Stimulated activated CD8-positive, alpha-beta memory T cell treated with anti-CD3 and anti-CD28 coated beads, Interleukin-12 subunit alpha, Interleukin-12 subunit beta, amount 100 ng/mL, for 24 hours (primary cell): ENCODE results near the gene CDH13.
"Not testable (repeated sequence)": the region's sequence is repeated elsewhere in the genome, so short reads cannot be mapped to it uniquely, and the experiment has no call there.

Source experiments
- DNase-seq: peaks from one replicate; pipeline ENCODE4 v3.0.0-alpha.2; 2020; ENCODE audit errors: extremely low read depth

Gene CDH13

GRCh38 chr16:82891424-82891823 is 264.7 kb downstream of the CDH13 start:
- DNase-seq = no peak

- DNase-seq = no peak
Observed at GRCh38 chr16:82891918-82892317, 265.1 kb downstream of the CDH13 start.

- no peak for DNase-seq
Observed at GRCh38 chr16:82892324-82892723, 265.6 kb downstream of the CDH13 start.

- DNase-seq = no peak
Observed at GRCh38 chr16:82895843-82896242, 269.1 kb downstream of the CDH13 start.

- no peak for DNase-seq
Observed at GRCh38 chr16:82899006-82899405, 272.2 kb downstream of the CDH13 start.

- no peak for DNase-seq
Observed at GRCh38 chr16:82899731-82900450, 273.1 kb downstream of the CDH13 start.

- DNase-seq = no peak
Observed at GRCh38 chr16:82900559-82900958, 273.8 kb downstream of the CDH13 start.

GRCh38 chr16:82911925-82912324 is 285.2 kb downstream of the CDH13 start:
- no peak for DNase-seq

GRCh38 chr16:82915139-82915824 is 288.5 kb downstream of the CDH13 start:
- no peak for DNase-seq

GRCh38 chr16:82917886-82918595 is 291.3 kb downstream of the CDH13 start:
- no peak for DNase-seq

- no peak for DNase-seq
Observed at GRCh38 chr16:82924075-82924854, 297.5 kb downstream of the CDH13 start.

- no peak for DNase-seq
Observed at GRCh38 chr16:82926500-82926899, 299.7 kb downstream of the CDH13 start.

GRCh38 chr16:82933933-82934332 is 307.2 kb downstream of the CDH13 start:
- not testable (repeated sequence) for DNase-seq

- DNase-seq = no peak
Observed at GRCh38 chr16:82935766-82936165, 309.0 kb downstream of the CDH13 start.

GRCh38 chr16:82936941-82937551 is 310.3 kb downstream of the CDH13 start:
- DNase-seq = no peak

GRCh38 chr16:82937926-82938520 is 311.3 kb downstream of the CDH13 start:
- DNase-seq = no peak

- DNase-seq = no peak
Observed at GRCh38 chr16:82943371-82943770, 316.6 kb downstream of the CDH13 start.

GRCh38 chr16:82945420-82946101 is 318.8 kb downstream of the CDH13 start:
- DNase-seq = no peak

GRCh38 chr16:82947698-82948097 is 320.9 kb downstream of the CDH13 start:
- DNase-seq = no peak

GRCh38 chr16:82949016-82949415 is 322.2 kb downstream of the CDH13 start:
- no peak for DNase-seq

- DNase-seq = no peak
Observed at GRCh38 chr16:82953517-82953916, 326.7 kb downstream of the CDH13 start.
